Measurements from ENCODE around the gene CDK18.

- TF ChIP-seq CTCF (conservative IDR thresholded peaks at IDR 0.05 in 1 of 2, IDR thresholded peaks at IDR 0.05 in 1 of 2; ENCODE audit: extremely low read depth in 1 of 2, insufficient read depth in 1 of 2, low read depth in 1 of 2, low read length in 2 of 2) (no peak), EZH2 (IDR thresholded peaks at IDR 0.05; ENCODE audit: borderline replicate concordance, low read length) (no peak)
These were observed 11.7 kb upstream of the CDK18 start for GRCh38 chr1:205492774-205493173.

Data from mammary epithelial cell (primary cell).